ENCODE measurements around the gene HBQ1.
"Not testable (repeated sequence)": the region's sequence is repeated elsewhere in the genome, so short reads cannot be mapped to it uniquely, and the experiment has no call there.

The HBQ1 gene

GRCh38 chr16:159136-159849 lies 21.0 kb upstream of the HBQ1 start:
- Histone ChIP-seq H3K9ac (no peak overlapping the region), H3K4me2 (no peak overlapping the region), H3K4me1 (ENCODE audit: low read depth, poor library complexity, severe bottlenecking) (peaks cover 8% of the 10 kb centered on the region), H3K27me3 (ENCODE audit: insufficient read depth, low read depth) (peaks cover 74% of the 10 kb centered on the region), H3K4me3 (IDR thresholded peaks at IDR 0.05; ENCODE audit: insufficient read depth, low read depth, low read length) (no peak overlapping the region), H3K36me3 (ENCODE audit: insufficient read depth) (no peaks in the 10 kb centered on the region), H3K27ac (no peak overlapping the region), H3K79me2 (ENCODE audit: insufficient read depth, low read depth) (no peaks in the 10 kb centered on the region), H2AFZ (ENCODE audit: low read depth) (no peak overlapping the region), H4K20me1 (ENCODE audit: insufficient read depth) (no peaks in the 10 kb centered on the region)
- TF ChIP-seq CTCF (conservative IDR thresholded peaks at IDR 0.05; ENCODE audit: low read depth, low read length) = no peak

- H3K9ac ChIP-seq; H3K4me2 ChIP-seq; H4K20me1 ChIP-seq (ENCODE audit: insufficient read depth); H3K27ac ChIP-seq; H3K79me2 ChIP-seq (ENCODE audit: insufficient read depth, low read depth); H3K4me1 ChIP-seq (ENCODE audit: low read depth, poor library complexity, severe bottlenecking); H2AFZ ChIP-seq (ENCODE audit: low read depth); H3K4me3 ChIP-seq (IDR thresholded peaks at IDR 0.05; ENCODE audit: insufficient read depth, low read depth, low read length); H3K36me3 ChIP-seq (ENCODE audit: insufficient read depth): not testable (repeated sequence)
- peaks cover 68% of the 10 kb centered on the region for H3K27me3 ChIP-seq (ENCODE audit: insufficient read depth, low read depth)
These were observed 20.0 kb upstream of the HBQ1 start for GRCh38 chr16:160242-160641.

- Histone ChIP-seq H3K27me3 (ENCODE audit: insufficient read depth, low read depth) (peaks cover 68% of the 10 kb centered on the region), H2AFZ (ENCODE audit: low read depth) (no peak overlapping the region), H4K20me1 (ENCODE audit: insufficient read depth) (no peaks in the 10 kb centered on the region), H3K4me3 (IDR thresholded peaks at IDR 0.05; ENCODE audit: insufficient read depth, low read depth, low read length) (no peak overlapping the region), H3K79me2 (ENCODE audit: insufficient read depth, low read depth) (no peaks in the 10 kb centered on the region), H3K36me3 (ENCODE audit: insufficient read depth) (no peaks in the 10 kb centered on the region), H3K4me1 (ENCODE audit: low read depth, poor library complexity, severe bottlenecking) (no peaks in the 10 kb centered on the region), H3K4me2 (no peak overlapping the region), H3K9ac (no peak overlapping the region), H3K27ac (no peak overlapping the region)
- TF ChIP-seq CTCF (conservative IDR thresholded peaks at IDR 0.05; ENCODE audit: low read depth, low read length) = no peak
These were observed 19.5 kb upstream of the HBQ1 start for GRCh38 chr16:160691-161190.

GRCh38 chr16:162271-162991 lies 17.8 kb upstream of the HBQ1 start:
- H3K4me3 ChIP-seq (IDR thresholded peaks at IDR 0.05; ENCODE audit: insufficient read depth, low read depth, low read length) = no peak overlapping the region
- no peaks in the 10 kb centered on the region for H3K4me1 ChIP-seq (ENCODE audit: low read depth, poor library complexity, severe bottlenecking)
- no peaks in the 10 kb centered on the region for H4K20me1 ChIP-seq (ENCODE audit: insufficient read depth)
- peaks cover 66% of the 10 kb centered on the region for H3K27me3 ChIP-seq (ENCODE audit: insufficient read depth, low read depth)
- no peak overlapping the region for H2AFZ ChIP-seq (ENCODE audit: low read depth)
- H3K79me2 ChIP-seq (ENCODE audit: insufficient read depth, low read depth) = no peaks in the 10 kb centered on the region
- no peak overlapping the region for H3K9ac ChIP-seq
- H3K27ac ChIP-seq = no peak overlapping the region
- TF ChIP-seq CTCF (conservative IDR thresholded peaks at IDR 0.05; ENCODE audit: low read depth, low read length) = no peak
- H3K36me3 ChIP-seq (ENCODE audit: insufficient read depth) = no peaks in the 10 kb centered on the region
- H3K4me2 ChIP-seq = no peak overlapping the region

- not testable (repeated sequence) for H2AFZ ChIP-seq (ENCODE audit: low read depth); H4K20me1 ChIP-seq (ENCODE audit: insufficient read depth); H3K27ac ChIP-seq; H3K9ac ChIP-seq; H3K4me1 ChIP-seq (ENCODE audit: low read depth, poor library complexity, severe bottlenecking); H3K36me3 ChIP-seq (ENCODE audit: insufficient read depth); H3K79me2 ChIP-seq (ENCODE audit: insufficient read depth, low read depth); H3K4me3 ChIP-seq (IDR thresholded peaks at IDR 0.05; ENCODE audit: insufficient read depth, low read depth, low read length); H3K4me2 ChIP-seq
- peaks cover 66% of the 10 kb centered on the region for H3K27me3 ChIP-seq (ENCODE audit: insufficient read depth, low read depth)
These were observed 17.1 kb upstream of the HBQ1 start for GRCh38 chr16:163139-163538.

GRCh38 chr16:163696-164095 lies 16.6 kb upstream of the HBQ1 start:
- H3K79me2 ChIP-seq (ENCODE audit: insufficient read depth, low read depth); H3K4me2 ChIP-seq; H2AFZ ChIP-seq (ENCODE audit: low read depth); H3K27ac ChIP-seq; H3K36me3 ChIP-seq (ENCODE audit: insufficient read depth); H3K9ac ChIP-seq; H3K4me1 ChIP-seq (ENCODE audit: low read depth, poor library complexity, severe bottlenecking); H4K20me1 ChIP-seq (ENCODE audit: insufficient read depth); H3K4me3 ChIP-seq (IDR thresholded peaks at IDR 0.05; ENCODE audit: insufficient read depth, low read depth, low read length): not testable (repeated sequence)
- peaks cover 67% of the 10 kb centered on the region for H3K27me3 ChIP-seq (ENCODE audit: insufficient read depth, low read depth)

- H3K4me3 ChIP-seq (IDR thresholded peaks at IDR 0.05; ENCODE audit: insufficient read depth, low read depth, low read length); H3K9ac ChIP-seq; H2AFZ ChIP-seq (ENCODE audit: low read depth); H3K36me3 ChIP-seq (ENCODE audit: insufficient read depth); H3K27ac ChIP-seq; H3K79me2 ChIP-seq (ENCODE audit: insufficient read depth, low read depth); H3K4me1 ChIP-seq (ENCODE audit: low read depth, poor library complexity, severe bottlenecking); H3K4me2 ChIP-seq; H4K20me1 ChIP-seq (ENCODE audit: insufficient read depth): not testable (repeated sequence)
- H3K27me3 ChIP-seq (ENCODE audit: insufficient read depth, low read depth) = peaks cover 67% of the 10 kb centered on the region
These were observed 16.0 kb upstream of the HBQ1 start for GRCh38 chr16:164134-164823.
